Measurements from ENCODE around the gene SLC37A1.

GRCh38 chr21:42619841-42620240 lies 106.2 kb downstream of the SLC37A1 start:
- no peak for TF ChIP-seq CTCF (conservative IDR thresholded peaks at IDR 0.05)
- no peak for TF ChIP-seq ZFX (IDR thresholded peaks at IDR 0.05)

Data from C4-2B (cell line).